Kidney (tissue), 14 donors: Measurements from ENCODE around the gene IFT27. TPM values are rescaled to one million over a fixed set of nuclear protein-coding genes. Genes with fewer than 3 reads are reported as not detected.

ENCODE experiments used
- DNase-seq, 5 donors: peaks; one replicate each; pipeline ENCODE4 v3.0.0-alpha.2; 2013 to 2020
- FAIRE-seq: peaks from 2 replicates; lab custom pipeline; 2012; peaks lifted over from hg19 to GRCh38; lab: Jason Lieb, UNC
- H3K27ac ChIP-seq, 2 donors: one replicate each; pipeline ENCODE4 v1.7.0; 2013; ENCODE audit warnings: low read depth in 2 of 2, low read length in 2 of 2, inconsistent platforms in 1 of 2
- H3K27me3 ChIP-seq: one replicate; pipeline ENCODE4 v1.7.1; 2013; ENCODE audit warnings: low read length, inconsistent platforms; ENCODE audit not compliant: control insufficient read depth, insufficient read depth
- H3K36me3 ChIP-seq, 3 donors: one replicate each; pipeline versions ENCODE4 v1.7.0 to v1.7.1; 2013; ENCODE audit warnings: low read length in 3 of 3, control low read depth in 1 of 3, inconsistent platforms in 1 of 3; ENCODE audit not compliant: insufficient read depth in 3 of 3, control insufficient read depth in 2 of 3
- H3K4me1 ChIP-seq, 3 donors: one replicate each; pipeline versions ENCODE4 v1.7.0 to v1.7.1; 2013; ENCODE audit warnings: low read length in 3 of 3, inconsistent platforms in 1 of 3, low read depth in 1 of 3; ENCODE audit not compliant: control insufficient read depth in 2 of 3, insufficient read depth in 2 of 3
- H3K4me3 ChIP-seq, 3 donors: one replicate each; pipeline versions ENCODE4 v1.7.0 to v1.8.1; 2013; ENCODE audit warnings: low read length in 3 of 3, control low read depth in 1 of 3, inconsistent platforms in 1 of 3
- H3K9ac ChIP-seq, 3 donors: one replicate each; pipeline versions ENCODE4 v1.7.0 to v1.7.1; 2013; ENCODE audit warnings: low read length in 3 of 3, control low read depth in 1 of 3, inconsistent platforms in 1 of 3
- H3K9me3 ChIP-seq, 3 donors: one replicate each; pipeline versions ENCODE4 v1.7.0 to v1.7.1; 2013; ENCODE audit warnings: low read length in 3 of 3, control low read depth in 1 of 3, inconsistent platforms in 1 of 3; ENCODE audit not compliant: control insufficient read depth in 2 of 3, insufficient read depth in 1 of 3
- intact Hi-C: fragments of 100-400 bp; cut with DNase I; formaldehyde crosslinking; loops from one replicate; pipeline ENCODE4 v1.11.1; 2022
- polyA plus RNA-seq: library from polyadenylated mRNA; stranded (reverse); fragments of 350-450 nt; fragmentation: Illumina TruSeq; extraction: RNeasy Lipid Tissue Mini Kit (QIAGEN cat#74804); gene quantifications from one replicate; pipeline ENCODE4 v1.2.3, GENCODE V29; 2014; ENCODE audit warnings: low read depth, low replicate concordance; ENCODE audit not compliant: insufficient read depth
- total RNA-seq: library from RNA; stranded (reverse); fragmentation: NEBNext Ultra II Directional; extraction: Animal tissue kit (Norgen Biotek cat#: 25700); gene quantifications from one replicate; pipeline ENCODE4 v1.2.1, GENCODE V29; 2021
- TF ChIP-seq, protein P1 (sequence below): IDR thresholded peaks from 3 replicates; pipeline ENCODE4 v1.5.1; 2012; ENCODE audit warnings: mild to moderate bottlenecking, moderate library complexity, borderline replicate concordance; ENCODE audit not compliant: insufficient read depth; ENCODE audit errors: extremely low read depth
- donor health status: control.
- donor health status: control.
- donor health status: control.
- donor health status: control.
- donor health status: control.
- donor health status: DM: yes; HTN: yes; CAD: no.
- donor health status: Normal renal cell carcinoma (clear cell type).

Gene IFT27
- total and polyA plus RNA-seq, 2 donors from 2014 or later = 33.1 to 52.7 TPM

DNA sequence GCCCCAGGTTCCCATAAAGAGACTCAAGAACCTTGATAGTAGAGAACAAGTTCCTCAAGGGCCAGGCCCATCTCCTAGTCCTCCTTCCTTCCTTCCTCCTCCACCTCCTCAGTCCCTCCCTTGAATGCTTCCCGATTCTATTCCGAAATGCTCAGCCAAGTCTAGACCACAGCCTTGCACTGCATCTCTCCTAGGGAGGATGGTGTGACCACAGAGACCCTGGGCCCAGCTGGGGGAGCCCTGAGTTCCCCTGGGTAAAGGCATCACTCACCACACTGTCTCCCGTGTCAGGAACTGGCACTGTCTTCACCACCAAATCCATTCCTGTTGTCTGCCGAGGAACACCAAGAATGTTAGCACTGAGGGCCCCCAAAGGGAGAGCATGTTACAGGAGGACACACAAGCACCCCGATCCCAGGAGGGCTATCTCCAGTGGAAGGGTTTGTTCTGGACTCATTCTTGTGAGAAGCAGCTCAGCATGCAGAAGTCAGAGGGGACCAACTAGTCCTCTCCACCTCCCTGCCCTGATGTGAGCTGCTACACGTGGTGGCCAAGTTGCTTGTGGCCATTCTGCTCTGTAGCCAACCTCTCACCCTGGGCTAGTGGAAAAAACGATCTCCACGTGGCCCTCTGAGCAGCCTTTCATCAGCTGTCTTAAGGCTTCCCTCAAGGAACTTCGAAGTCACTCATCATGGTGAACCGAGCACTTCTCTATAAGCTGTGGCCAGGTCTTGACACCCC, 8.7 kb downstream of the IFT27 start:
- FAIRE-seq (no peak), DNase-seq (peak in 1 of 5 donors; percentile 32)
- Histone ChIP-seq H3K27ac (no peak overlapping the region), H3K36me3 (peaks cover 2 to 11% (median 6%) of the 10 kb centered on the region in 3 donors), H3K27me3 (no peaks in the 10 kb centered on the region), H3K9me3 (no peaks in the 10 kb centered on the region), H3K4me1 (no peaks in the 10 kb centered on the region), H3K4me3 (no peak overlapping the region), H3K9ac (no peak overlapping the region)
- TF ChIP-seq, protein P1, sequence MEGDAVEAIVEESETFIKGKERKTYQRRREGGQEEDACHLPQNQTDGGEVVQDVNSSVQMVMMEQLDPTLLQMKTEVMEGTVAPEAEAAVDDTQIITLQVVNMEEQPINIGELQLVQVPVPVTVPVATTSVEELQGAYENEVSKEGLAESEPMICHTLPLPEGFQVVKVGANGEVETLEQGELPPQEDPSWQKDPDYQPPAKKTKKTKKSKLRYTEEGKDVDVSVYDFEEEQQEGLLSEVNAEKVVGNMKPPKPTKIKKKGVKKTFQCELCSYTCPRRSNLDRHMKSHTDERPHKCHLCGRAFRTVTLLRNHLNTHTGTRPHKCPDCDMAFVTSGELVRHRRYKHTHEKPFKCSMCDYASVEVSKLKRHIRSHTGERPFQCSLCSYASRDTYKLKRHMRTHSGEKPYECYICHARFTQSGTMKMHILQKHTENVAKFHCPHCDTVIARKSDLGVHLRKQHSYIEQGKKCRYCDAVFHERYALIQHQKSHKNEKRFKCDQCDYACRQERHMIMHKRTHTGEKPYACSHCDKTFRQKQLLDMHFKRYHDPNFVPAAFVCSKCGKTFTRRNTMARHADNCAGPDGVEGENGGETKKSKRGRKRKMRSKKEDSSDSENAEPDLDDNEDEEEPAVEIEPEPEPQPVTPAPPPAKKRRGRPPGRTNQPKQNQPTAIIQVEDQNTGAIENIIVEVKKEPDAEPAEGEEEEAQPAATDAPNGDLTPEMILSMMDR = no peak
- intact Hi-C loops = no loop called here

DNA sequence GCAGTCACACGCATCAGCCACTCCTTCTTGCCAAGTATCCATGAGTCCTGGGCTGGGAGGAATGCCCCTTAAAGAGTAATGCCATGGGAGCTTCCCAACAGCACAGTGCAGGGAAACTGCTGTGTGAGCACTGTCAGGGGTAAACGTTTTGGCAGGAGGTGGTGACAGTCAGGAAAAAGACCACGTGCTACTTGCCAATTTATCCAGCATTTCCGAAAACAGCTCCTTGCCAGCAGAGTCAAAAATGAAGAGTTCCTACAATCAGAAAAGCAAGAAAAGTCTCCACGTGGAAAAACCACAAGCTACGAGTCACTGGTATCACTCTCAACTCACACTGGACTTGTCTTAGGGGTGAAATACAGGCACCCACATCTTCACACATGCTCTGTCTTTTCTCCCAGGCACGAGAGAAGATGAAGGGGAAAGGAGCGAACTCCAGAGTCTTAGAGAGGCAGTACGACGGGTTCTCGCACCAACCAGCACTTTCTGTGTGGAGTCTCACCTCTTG, 9.9 kb downstream of the IFT27 start:
- no peak for FAIRE-seq
- Histone ChIP-seq H3K27ac (no peak overlapping the region), H3K4me1 (no peaks in the 10 kb centered on the region), H3K27me3 (no peaks in the 10 kb centered on the region), H3K36me3 (peaks cover 2 to 16% (median 6%) of the 10 kb centered on the region in 3 donors), H3K9ac (no peak overlapping the region), H3K4me3 (no peak overlapping the region), H3K9me3 (no peaks in the 10 kb centered on the region)
- DNase-seq = peak in 1 of 5 donors; percentile 3
- intact Hi-C loops = no loop called here
- TF ChIP-seq, protein P1 = no peak

DNA sequence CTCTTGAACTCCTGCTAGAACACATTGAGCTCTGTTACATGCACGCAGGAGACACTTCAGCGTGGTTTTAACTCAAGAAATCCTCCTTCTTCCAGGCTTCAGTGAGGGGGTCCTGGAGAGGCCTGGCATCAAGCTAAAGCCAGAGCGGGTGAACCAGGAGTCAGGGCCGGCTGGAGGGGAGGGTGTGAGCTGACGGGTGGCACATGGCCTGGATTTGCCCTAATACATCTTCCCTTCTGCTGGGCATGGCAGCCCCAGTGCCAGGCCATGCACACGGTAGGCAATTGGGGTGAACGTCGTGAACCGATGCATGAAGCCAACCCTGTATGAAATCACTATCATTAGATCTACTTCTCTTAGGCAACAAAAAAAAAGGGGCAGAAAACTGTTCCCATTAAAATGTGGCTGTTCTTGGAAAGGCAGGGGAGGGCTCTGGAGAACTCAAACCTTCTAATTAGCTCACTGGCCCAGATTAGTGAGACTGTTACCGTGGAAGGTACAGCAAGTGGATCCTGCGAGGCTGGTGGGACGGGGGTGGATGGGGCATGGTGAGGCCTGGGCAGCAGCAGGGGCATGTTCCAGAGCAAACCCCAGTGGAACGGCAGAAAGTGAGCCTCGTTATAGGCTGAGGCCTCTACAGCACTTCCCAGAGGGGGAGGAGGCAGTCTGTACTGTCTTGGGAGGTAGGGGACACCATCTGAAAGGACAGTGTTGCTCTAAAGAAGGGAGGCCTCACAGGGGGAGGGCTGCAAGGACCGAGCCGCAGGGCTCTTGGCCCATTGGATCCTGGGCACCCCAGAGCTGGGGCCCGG, 10.6 kb downstream of the IFT27 start:
- no peak overlapping the region for H3K4me3 ChIP-seq
- no peak overlapping the region for H3K9ac ChIP-seq
- FAIRE-seq (no peak), DNase-seq (peak in 1 of 5 donors; percentile 37)
- peaks cover 2 to 16% (median 6%) of the 10 kb centered on the region in 3 donors for H3K36me3 ChIP-seq
- intact Hi-C loops = no loop called here
- H3K27me3 ChIP-seq = no peaks in the 10 kb centered on the region
- H3K9me3 ChIP-seq = no peaks in the 10 kb centered on the region
- TF ChIP-seq, protein P1 = no peak
- no peaks in the 10 kb centered on the region for H3K4me1 ChIP-seq
- H3K27ac ChIP-seq = no peak overlapping the region
